Right atrium auricular region (tissue), 2 donors: ENCODE results near the gene PLAC8. TPM values are rescaled to one million over a fixed set of nuclear protein-coding genes. Genes with fewer than 3 reads are reported as not detected.
"Not testable (repeated sequence)": the region's sequence is repeated elsewhere in the genome, so short reads cannot be mapped to it uniquely, and the experiment has no call there.

ENCODE experiments used
- DNase-seq: peaks from one replicate; pipeline ENCODE4 v3.0.0-alpha.2; 2019; ENCODE audit warnings: low spot score
- H3K27ac ChIP-seq, 2 donors: fragments of 200-600 bp; sonication (generic); 1 replicate in 1 of 2; 2 replicates in 1 of 2; pipeline ENCODE4 v1.5.1; 2016 to 2019
- H3K27me3 ChIP-seq, 2 donors: fragments of 200-600 bp; sonication (generic); one replicate each; pipeline versions ENCODE4 v1.5.1 to v1.6.0; 2017 to 2019
- H3K36me3 ChIP-seq: fragments of 200-600 bp; sonication (generic); one replicate; pipeline ENCODE4 v1.5.1; 2016
- H3K4me1 ChIP-seq, 2 donors: fragments of 200-600 bp; sonication (generic); one replicate each; pipeline versions ENCODE4 v1.5.1 to v1.6.0; 2017 to 2019
- H3K4me3 ChIP-seq, 2 donors: fragments of 200-600 bp; sonication (generic); 1 replicate in 1 of 2; 2 replicates in 1 of 2; pipeline ENCODE4 v1.5.1; 2017 to 2019; ENCODE audit warnings: mild to moderate bottlenecking in 1 of 2, moderate library complexity in 1 of 2
- H3K9me3 ChIP-seq, 2 donors: fragments of 200-600 bp; sonication (generic); one replicate each; pipeline ENCODE4 v1.5.1; 2019
- CTCF ChIP-seq, 2 donors: fragments of 200-600 bp; sonication (generic); IDR thresholded peaks; one replicate each; pipeline ENCODE4 v1.5.1; 2019; ENCODE audit warnings: antibody characterized with exemption in 2 of 2
- total RNA-seq, 2 donors: library from RNA; depleted of rRNA; stranded (reverse); fragments of >200 nt; gene quantifications; one replicate each; pipeline ENCODE4 v1.1.0, GENCODE V29; 2016

PLAC8 gene
- total RNA-seq, 2 donors from 2014 or later: 0.48 to 2.1 TPM

DNA sequence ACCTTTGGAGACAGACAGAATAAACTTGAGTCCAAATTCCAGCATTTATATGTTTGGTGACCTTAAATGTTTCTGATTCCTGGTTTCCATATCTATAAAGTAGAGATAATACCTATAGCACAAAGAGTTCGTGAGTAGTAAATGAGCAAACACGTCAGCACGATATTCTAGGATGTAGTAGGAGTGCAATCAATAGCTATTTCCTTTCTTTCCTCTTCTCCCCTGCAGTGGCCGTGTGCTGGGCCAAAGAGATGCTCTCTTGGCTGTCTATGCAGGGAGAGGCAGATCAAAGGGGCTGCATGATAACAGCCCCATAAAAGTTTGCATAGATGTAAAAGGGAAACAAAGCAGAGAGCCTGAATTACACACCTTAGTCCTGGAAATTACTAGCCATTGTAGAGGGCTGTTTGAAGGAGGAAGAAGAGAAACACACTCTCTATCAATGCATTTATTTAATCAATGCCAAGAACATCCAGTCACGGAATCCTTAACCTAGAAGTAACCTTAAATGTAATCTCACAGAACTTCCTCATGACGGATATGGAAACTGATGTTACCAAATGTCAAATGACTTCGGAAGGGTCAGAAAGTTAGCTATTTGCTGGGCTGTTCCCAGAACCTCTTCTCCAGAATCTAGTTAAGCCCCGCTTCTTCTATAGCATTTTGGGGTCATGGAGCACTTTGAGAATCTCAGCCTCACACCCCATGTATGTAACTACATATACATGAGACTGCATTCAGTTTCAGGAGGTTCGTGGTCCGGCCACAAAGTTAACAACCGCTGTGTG lies 35.5 kb upstream of the PLAC8 start:
- no peaks in the 10 kb centered on the region for H3K36me3 ChIP-seq
- no peak overlapping the region for H3K4me3 ChIP-seq
- no peaks in the 10 kb centered on the region for H3K27me3 ChIP-seq
- H3K4me1 ChIP-seq: no peaks in the 10 kb centered on the region
- no peaks in the 10 kb centered on the region for H3K9me3 ChIP-seq
- TF ChIP-seq CTCF (IDR thresholded peaks at IDR 0.05): no peak
- DNase-seq: no peak
- no peak overlapping the region for H3K27ac ChIP-seq

DNA sequence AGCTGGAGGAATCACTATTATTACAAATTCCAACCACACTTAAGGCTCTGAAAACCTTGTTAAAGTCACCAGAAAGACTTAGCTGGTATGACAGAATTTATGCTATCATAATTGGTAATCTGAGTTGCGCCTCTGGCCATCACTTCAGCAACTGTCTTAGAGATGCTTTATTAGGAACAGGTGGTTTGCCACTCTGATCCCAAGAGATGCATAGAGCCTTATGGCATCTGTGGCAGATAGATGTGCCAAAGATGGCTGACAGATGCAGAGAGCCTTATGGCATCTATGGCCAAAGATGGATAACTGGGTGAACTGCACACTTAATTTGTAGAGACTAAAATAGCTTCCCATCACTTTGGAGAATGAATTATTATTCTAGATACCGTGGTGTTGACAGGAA lies 32.3 kb upstream of the PLAC8 start:
- DNase-seq: no peak
- no peaks in the 10 kb centered on the region for H3K4me1 ChIP-seq
- no peak overlapping the region for H3K4me3 ChIP-seq
- H3K9me3 ChIP-seq: no peaks in the 10 kb centered on the region
- no peak for TF ChIP-seq CTCF (IDR thresholded peaks at IDR 0.05)
- H3K36me3 ChIP-seq: no peaks in the 10 kb centered on the region
- H3K27me3 ChIP-seq: no peaks in the 10 kb centered on the region
- no peak overlapping the region for H3K27ac ChIP-seq

DNA sequence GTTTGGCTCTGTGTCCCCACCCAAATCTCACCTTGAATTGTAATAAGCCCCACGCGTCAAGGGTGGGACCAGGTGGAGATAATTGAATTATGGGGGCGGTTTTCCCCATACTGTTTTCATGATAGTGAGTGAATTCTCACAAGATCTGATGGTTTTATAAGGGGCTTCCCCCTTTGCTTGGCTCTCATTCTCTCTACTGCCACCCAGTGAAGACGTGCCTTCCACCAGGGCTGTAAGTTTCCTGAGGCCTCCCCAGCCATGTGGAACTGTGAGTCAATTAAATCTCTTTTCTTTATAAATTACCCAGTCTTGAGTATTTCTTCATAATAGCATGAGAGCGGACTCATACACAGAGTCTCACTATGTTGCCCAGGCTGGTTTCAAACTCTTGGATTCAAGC lies 31.2 kb upstream of the PLAC8 start:
- H3K36me3 ChIP-seq, H3K27me3 ChIP-seq, H3K4me3 ChIP-seq, H3K4me1 ChIP-seq, DNase-seq, H3K27ac ChIP-seq, H3K9me3 ChIP-seq: not testable (repeated sequence)

DNA sequence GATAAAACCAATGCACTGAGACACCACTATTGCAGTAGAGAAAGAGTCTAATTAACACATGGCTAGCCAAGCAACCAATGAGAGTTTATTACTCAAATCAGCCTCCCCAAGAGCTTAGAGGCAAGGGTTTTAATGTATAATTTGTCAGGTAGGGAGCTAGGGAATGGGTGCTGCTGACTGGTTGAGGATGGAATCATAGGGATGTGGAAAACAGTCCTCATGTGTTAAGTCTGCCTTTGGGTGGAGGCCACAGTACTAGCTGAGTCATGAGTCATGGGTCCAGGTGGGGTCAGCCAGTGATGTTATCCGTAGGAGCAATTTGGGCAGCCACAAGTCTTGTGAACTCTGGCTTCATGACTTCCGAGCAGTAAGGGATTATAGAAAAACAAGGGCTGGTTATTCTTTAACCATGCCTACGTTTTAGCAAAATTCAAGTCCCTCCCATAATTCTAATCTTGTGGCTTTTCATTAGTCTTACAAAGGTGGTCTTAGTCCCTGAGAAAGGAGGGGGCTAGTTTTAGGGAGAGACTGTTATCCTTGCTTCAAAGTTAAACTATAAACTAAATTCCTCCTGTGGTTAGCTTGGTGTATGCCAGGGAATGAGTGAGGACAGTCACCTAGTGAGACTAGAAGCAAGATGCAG lies 25.1 kb upstream of the PLAC8 start:
- Histone ChIP-seq H3K27ac (no peak overlapping the region), H3K4me3 (no peak overlapping the region), H3K9me3 (peaks cover 0 to 5% of the 10 kb centered on the region in 2 donors), H3K27me3 (no peaks in the 10 kb centered on the region), H3K4me1 (no peaks in the 10 kb centered on the region), H3K36me3 (no peaks in the 10 kb centered on the region)
- DNase-seq: no peak
- no peak for TF ChIP-seq CTCF (IDR thresholded peaks at IDR 0.05)

GRCh38 chr4:83138946-83139345 lies 24.4 kb upstream of the PLAC8 start:
- H3K36me3 ChIP-seq: no peaks in the 10 kb centered on the region
- no peak for DNase-seq
- no peak for TF ChIP-seq CTCF (IDR thresholded peaks at IDR 0.05)
- peaks cover 0 to 5% of the 10 kb centered on the region in 2 donors for H3K9me3 ChIP-seq
- H3K27ac ChIP-seq: no peak overlapping the region
- no peaks in the 10 kb centered on the region for H3K4me1 ChIP-seq
- no peaks in the 10 kb centered on the region for H3K27me3 ChIP-seq
- H3K4me3 ChIP-seq: no peak overlapping the region

DNA sequence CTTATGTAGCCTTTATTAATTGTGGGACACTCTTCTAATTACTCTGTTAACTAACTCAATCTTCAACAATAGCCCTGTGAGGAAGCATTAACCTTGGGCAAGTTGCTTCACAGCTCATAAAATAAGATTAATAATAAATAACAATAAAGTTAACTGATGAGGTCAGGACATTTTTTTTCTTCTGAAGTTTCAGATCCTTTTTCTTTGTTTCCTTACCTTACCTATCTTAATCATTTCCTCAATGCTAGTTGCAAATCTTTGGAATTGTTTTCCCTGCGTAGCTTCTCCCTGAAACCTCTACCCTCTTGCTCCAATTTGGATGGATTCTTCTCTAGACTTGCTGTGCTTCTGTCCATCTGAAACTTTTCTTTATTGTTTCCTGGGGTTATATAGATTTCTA lies 17.5 kb upstream of the PLAC8 start:
- Histone ChIP-seq H3K4me3 (no peak overlapping the region), H3K27me3 (no peaks in the 10 kb centered on the region), H3K27ac (no peak overlapping the region), H3K36me3 (no peaks in the 10 kb centered on the region), H3K9me3 (peaks cover 0 to 5% of the 10 kb centered on the region in 2 donors), H3K4me1 (no peaks in the 10 kb centered on the region)
- no peak for DNase-seq
- no peak for TF ChIP-seq CTCF (IDR thresholded peaks at IDR 0.05)
